GDM1 (cell line): ENCODE data around the gene GMFB.

Experiments used
- DNase-seq: peaks from one replicate; lab custom pipeline; 2025; lab: John Stamatoyannopoulos, UW

The GMFB gene

GRCh38 chr14:54490445-54491175 lies 1.8 kb upstream of the GMFB start:
- DNase-seq = no peak

GRCh38 chr14:54489731-54490444 lies 1.1 kb upstream of the GMFB start:
- DNase-seq = no peak

GRCh38 chr14:54489318-54489683 lies 521 bp upstream of the GMFB start:
- no peak for DNase-seq

GRCh38 chr14:54488318-54488645 lies 498 bp downstream of the GMFB start:
- DNase-seq = no peak

- DNase-seq = no peak
Measured at GRCh38 chr14:54487771-54488170, 1.0 kb downstream of the GMFB start.

GRCh38 chr14:54486685-54487084 lies 2.1 kb downstream of the GMFB start:
- no peak for DNase-seq

- DNase-seq = no peak
Measured at GRCh38 chr14:54483846-54484245, 4.9 kb downstream of the GMFB start.

- DNase-seq = no peak
Measured at GRCh38 chr14:54483073-54483745, 5.6 kb downstream of the GMFB start.

GRCh38 chr14:54481695-54482094 lies 7.1 kb downstream of the GMFB start:
- no peak for DNase-seq

GRCh38 chr14:54480830-54481562 lies 7.8 kb downstream of the GMFB start:
- no peak for DNase-seq

- no peak for DNase-seq
Measured at GRCh38 chr14:54478636-54479215, 10.1 kb downstream of the GMFB start.

GRCh38 chr14:54475911-54476310 lies 12.9 kb downstream of the GMFB start:
- DNase-seq = no peak

- DNase-seq = no peak
Measured at GRCh38 chr14:54475187-54475899, 13.4 kb downstream of the GMFB start.

- DNase-seq = no peak
Measured at GRCh38 chr14:54474232-54474793, 14.5 kb downstream of the GMFB start.

GRCh38 chr14:54472315-54472714 lies 16.5 kb downstream of the GMFB start:
- no peak for DNase-seq

GRCh38 chr14:54471641-54472040 lies 17.1 kb downstream of the GMFB start:
- no peak for DNase-seq

GRCh38 chr14:54470701-54471100 lies 18.1 kb downstream of the GMFB start:
- no peak for DNase-seq

GRCh38 chr14:54467280-54467679 lies 21.5 kb downstream of the GMFB start:
- DNase-seq = no peak

GRCh38 chr14:54465654-54466053 lies 23.1 kb downstream of the GMFB start:
- no peak for DNase-seq

GRCh38 chr14:54462048-54462447 lies 26.7 kb downstream of the GMFB start:
- no peak for DNase-seq

GRCh38 chr14:54459106-54459505 lies 29.7 kb downstream of the GMFB start:
- no peak for DNase-seq
